CD4-positive, alpha-beta T cell (primary cell): ENCODE results near the gene INO80E. TPM values are rescaled to one million over a fixed set of nuclear protein-coding genes. Genes with fewer than 3 reads are reported as not detected.

ENCODE experiments used
- ATAC-seq: fragments of 200-7000 bp; cut with Tn5 transposase; one replicate; pipeline ENCODE4 v1.10.0; 2022; ENCODE audit warnings: mild to moderate bottlenecking; ENCODE audit not compliant: poor library complexity
- CTCF ChIA-PET: fragments of 350-600 bp; sonication (Branson Sonifier 250); formaldehyde crosslinking; loops from one replicate; lab custom pipeline; 2021; ENCODE audit warnings: antibody characterized with exemption, inconsistent platforms; lab: Charles Lee
- POLR2A ChIA-PET: fragments of 350-600 bp; sonication (Branson Sonifier 250); formaldehyde crosslinking; loops from one replicate; lab custom pipeline; 2021; ENCODE audit warnings: antibody characterized with exemption, inconsistent platforms; lab: Charles Lee
- DNase-seq, 14 experiments: peaks; one replicate each; pipeline ENCODE4 v3.0.0-alpha.2; 2013 to 2020; ENCODE audit warnings: mixed read lengths in 2 of 14
- H3K27ac ChIP-seq, 2 donors: one replicate each; pipeline versions ENCODE4 v1.5.1 to v1.7.0; 2013; ENCODE audit warnings: low read length in 2 of 2, low read depth in 1 of 2, mild to moderate bottlenecking in 1 of 2
- H3K27me3 ChIP-seq, 2 experiments: 1 replicate in 1 of 2; 2 replicates in 1 of 2; pipeline versions ENCODE4 v1.6.1 to v1.7.0; 2013; ENCODE audit warnings: low read length in 2 of 2, control low read depth in 1 of 2, mild to moderate bottlenecking in 1 of 2, moderate library complexity in 1 of 2; ENCODE audit not compliant: insufficient read depth in 2 of 2, control insufficient read depth in 1 of 2
- H3K36me3 ChIP-seq: one replicate; pipeline ENCODE4 v1.6.1; 2013; ENCODE audit warnings: low read length, control low read depth; ENCODE audit not compliant: insufficient read depth
- H3K4me1 ChIP-seq: one replicate; pipeline ENCODE4 v1.6.1; 2013; ENCODE audit warnings: low read length, control low read depth; ENCODE audit not compliant: insufficient read depth
- H3K4me3 ChIP-seq: one replicate; pipeline ENCODE4 v1.5.1; 2013; ENCODE audit warnings: mild to moderate bottlenecking, low read length, moderate library complexity
- H3K9me3 ChIP-seq, 2 experiments: 1 replicate in 1 of 2; 2 replicates in 1 of 2; pipeline versions ENCODE4 v1.6.1 to v1.7.0; 2013; ENCODE audit warnings: low read length in 2 of 2, mild to moderate bottlenecking in 2 of 2, control low read depth in 1 of 2, moderate library complexity in 1 of 2; ENCODE audit not compliant: control insufficient read depth in 1 of 2, insufficient read depth in 1 of 2
- H3K27ac Mint-ChIP-seq: one replicate; pipeline ENCODE4 v1.8.0; 2020; ENCODE audit warnings: mixed read lengths
- H3K27me3 Mint-ChIP-seq: one replicate; pipeline ENCODE4 v1.8.0; 2021; ENCODE audit warnings: mixed read lengths
- H3K36me3 Mint-ChIP-seq: one replicate; pipeline ENCODE4 v1.8.0; 2021; ENCODE audit warnings: low read depth, mixed read lengths
- H3K4me1 Mint-ChIP-seq: one replicate; pipeline ENCODE4 v1.8.0; 2021; ENCODE audit warnings: low read depth, mixed read lengths
- H3K4me3 Mint-ChIP-seq: one replicate; pipeline ENCODE4 v1.8.0; 2020; ENCODE audit warnings: mild to moderate bottlenecking, mixed read lengths
- H3K9me3 Mint-ChIP-seq: one replicate; pipeline ENCODE4 v1.8.0; 2020; ENCODE audit warnings: mixed read lengths
- CTCF ChIP-seq: fragments of 200-600 bp; IDR thresholded peaks from one replicate; pipeline ENCODE4 v1.8.0; 2022; ENCODE audit warnings: antibody characterized with exemption, mild to moderate bottlenecking
- intact Hi-C, 2 experiments: fragments of 100-400 bp; cut with DNase I in 1 of 2; cut with micrococcal nuclease in 1 of 2; formaldehyde crosslinking; loops; one replicate each; pipeline versions ENCODE4 v1.15.1 to v1.9.0; 2023 to 2025; cut with DNase I, micrococcal nuclease
- total RNA-seq, 174 experiments: library from RNA in 2 of 174; stranded (reverse) in 2 of 174; gene quantifications; one replicate each; pipeline ENCODE4 v1.2.3 and lab custom pipeline; 2021 to 2026

INO80E gene
- total RNA-seq, 2 experiments from 2014 or later: 54.6 to 57.6 TPM

- H3K27ac ChIP-seq: no peak overlapping the region
- POLR2A ChIA-PET: interaction anchor here (0.7 to 1.7 kb wide), 8 partner anchors 9 to 342 kb away, joined by 3 to 18 read pairs (median 4); partner anchors contain the start of genes ALDOA, CORO1A, TBX6 and ZNF48
- no peak for TF ChIP-seq CTCF
- DNase-seq (peak; percentile 78 to 93 (median 86)), ATAC-seq (peak; percentile 70)
- no peaks in the 10 kb centered on the region for H3K36me3 ChIP-seq
- H3K4me1 ChIP-seq: peaks cover 24% of the 10 kb centered on the region
- Mint-ChIP-seq H3K9me3 (no peaks in the 10 kb centered on the region), H3K4me3 (peak overlapping the region; percentile 88), H3K27me3 (no peaks in the 10 kb centered on the region), H3K27ac (peak overlapping the region; percentile 64), H3K36me3 (no peaks in the 10 kb centered on the region), H3K4me1 (peaks cover 22% of the 10 kb centered on the region)
- CTCF ChIA-PET: interaction anchor here (1.2 to 1.5 kb wide), 2 partner anchors 11 to 39 kb away, joined by 3 to 4 read pairs; partner anchors contain the start of gene TBX6
- peak overlapping the region; percentile 86 for H3K4me3 ChIP-seq
- no peaks in the 10 kb centered on the region for H3K9me3 ChIP-seq
- intact Hi-C loops: loop anchor here in 1 of 2 experiments (5.0 kb wide), 1 partner anchor 56 kb away; the partner anchor contains the start of genes HIRIP3 and INO80E
- H3K27me3 ChIP-seq: no peaks in the 10 kb centered on the region
Measured at GRCh38 chr16:30052671-30053372, 56.8 kb downstream of the INO80E start.

GRCh38 chr16:30053376-30054015, 57.5 kb downstream of the INO80E start:
- peak overlapping the region; percentile 42 for H3K27ac Mint-ChIP-seq
- H3K4me3 ChIP-seq: peak overlapping the region; percentile 86
- peak; percentile 6 for ATAC-seq

More at GRCh38 chr16:30053376-30054015, 57.5 kb downstream of the INO80E start:
- Histone ChIP-seq H3K27me3 (no peaks in the 10 kb centered on the region), H3K9me3 (no peaks in the 10 kb centered on the region), H3K36me3 (no peaks in the 10 kb centered on the region), H3K4me1 (peaks cover 24% of the 10 kb centered on the region), H3K27ac (no peak overlapping the region)
- Mint-ChIP-seq H3K9me3 (no peaks in the 10 kb centered on the region), H3K27me3 (no peaks in the 10 kb centered on the region), H3K4me1 (peaks cover 22% of the 10 kb centered on the region), H3K36me3 (no peaks in the 10 kb centered on the region), H3K4me3 (peak overlapping the region; percentile 76)
- POLR2A ChIA-PET: interaction anchor here (0.6 to 1.7 kb wide), 8 partner anchors 8 to 342 kb away, joined by 3 to 18 read pairs (median 4); partner anchors contain the start of genes ALDOA, CORO1A and ZNF48
- no peak for DNase-seq
- intact Hi-C loops: loop anchor here in 1 of 2 experiments (5.0 kb wide), 1 partner anchor 56 kb away; the partner anchor contains the start of genes HIRIP3 and INO80E
- TF ChIP-seq CTCF: no peak
- CTCF ChIA-PET: interaction anchor here (1.2 to 1.5 kb wide), 2 partner anchors 10 to 38 kb away, joined by 3 to 4 read pairs; partner anchors contain the start of gene TBX6
